ENCODE measurements around the gene BLOC1S1.

DNA sequence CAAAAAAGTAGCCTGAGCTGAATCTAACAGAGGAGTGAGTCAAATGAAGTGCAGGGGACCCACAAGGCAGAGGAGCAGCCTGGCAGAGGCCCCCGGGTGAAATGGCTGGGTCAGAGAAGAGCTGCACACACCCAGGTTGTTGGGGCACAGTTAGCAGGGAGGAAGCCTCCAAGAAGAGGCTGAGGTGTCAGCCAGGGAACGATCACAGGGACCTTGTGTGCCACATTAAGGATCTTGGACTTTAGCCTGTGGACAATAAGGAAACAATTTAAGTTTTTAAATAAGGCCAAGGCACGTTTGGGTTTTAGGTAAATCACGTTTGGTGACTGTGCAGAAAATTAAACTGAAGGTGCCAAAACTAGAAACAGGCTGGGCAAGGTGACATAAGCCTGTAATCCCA is 44.1 kb upstream of the BLOC1S1 start:
- TF ChIP-seq, protein P1, sequence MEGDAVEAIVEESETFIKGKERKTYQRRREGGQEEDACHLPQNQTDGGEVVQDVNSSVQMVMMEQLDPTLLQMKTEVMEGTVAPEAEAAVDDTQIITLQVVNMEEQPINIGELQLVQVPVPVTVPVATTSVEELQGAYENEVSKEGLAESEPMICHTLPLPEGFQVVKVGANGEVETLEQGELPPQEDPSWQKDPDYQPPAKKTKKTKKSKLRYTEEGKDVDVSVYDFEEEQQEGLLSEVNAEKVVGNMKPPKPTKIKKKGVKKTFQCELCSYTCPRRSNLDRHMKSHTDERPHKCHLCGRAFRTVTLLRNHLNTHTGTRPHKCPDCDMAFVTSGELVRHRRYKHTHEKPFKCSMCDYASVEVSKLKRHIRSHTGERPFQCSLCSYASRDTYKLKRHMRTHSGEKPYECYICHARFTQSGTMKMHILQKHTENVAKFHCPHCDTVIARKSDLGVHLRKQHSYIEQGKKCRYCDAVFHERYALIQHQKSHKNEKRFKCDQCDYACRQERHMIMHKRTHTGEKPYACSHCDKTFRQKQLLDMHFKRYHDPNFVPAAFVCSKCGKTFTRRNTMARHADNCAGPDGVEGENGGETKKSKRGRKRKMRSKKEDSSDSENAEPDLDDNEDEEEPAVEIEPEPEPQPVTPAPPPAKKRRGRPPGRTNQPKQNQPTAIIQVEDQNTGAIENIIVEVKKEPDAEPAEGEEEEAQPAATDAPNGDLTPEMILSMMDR (conservative IDR thresholded peaks at IDR 0.05; ENCODE audit: low read length), result no peak
- no peak for TF ChIP-seq EZH2phosphoT487 (IDR thresholded peaks at IDR 0.05; ENCODE audit: borderline replicate concordance)
